CD4-positive, alpha-beta T cell treated with Interleukin-2 at 100 ng/mL for 4 hours (primary cell): ENCODE measurements around the gene NCF4.

Source experiments
- DNase-seq: peaks from one replicate; pipeline ENCODE4 v3.0.0-alpha.2; 2020; ENCODE audit warnings: low spot score

The NCF4 gene

DNA sequence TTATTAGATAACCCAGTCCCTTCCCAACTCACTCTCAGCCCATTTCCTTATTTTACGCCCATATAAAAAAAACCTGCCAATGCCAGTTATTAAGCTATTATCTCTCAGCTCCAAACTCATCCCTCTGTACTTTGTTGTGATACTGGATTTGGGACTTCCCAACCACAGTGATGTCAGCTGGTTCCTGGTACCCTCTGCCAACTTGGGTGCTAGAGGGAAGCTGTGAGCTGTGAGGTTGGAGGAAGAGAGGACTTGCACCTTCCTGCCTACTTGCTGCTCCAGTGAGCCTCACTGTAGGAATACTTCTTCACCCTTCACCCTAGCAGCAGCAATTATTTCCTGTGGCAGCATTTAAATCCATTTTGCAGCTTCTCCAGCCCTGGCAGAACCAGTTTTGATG, 33.5 kb downstream of the NCF4 start:
- no peak for DNase-seq

DNA sequence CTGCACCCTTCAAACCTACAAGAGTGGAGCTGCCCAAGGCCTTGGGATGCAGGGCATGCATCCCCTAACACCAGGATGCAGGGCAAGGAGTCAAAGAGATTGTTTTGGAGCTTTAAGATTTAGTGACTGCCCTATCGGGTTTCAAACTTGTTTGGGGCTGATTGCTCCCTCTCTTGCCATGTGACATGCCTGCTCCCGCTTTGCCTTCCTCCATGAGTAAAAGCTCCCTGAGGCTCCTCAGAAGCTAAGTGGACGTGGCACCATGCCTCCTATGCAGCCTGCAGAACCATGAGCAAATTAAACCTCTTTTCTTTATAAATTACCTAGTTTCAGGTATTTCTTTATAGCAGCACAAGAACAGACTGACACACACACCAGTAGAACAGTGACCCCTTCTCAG, 36.8 kb downstream of the NCF4 start:
- DNase-seq = no peak

GRCh38 chr22:36898690-36899089, 37.9 kb downstream of the NCF4 start:
- DNase-seq = no peak

GRCh38 chr22:36899498-36899897, 38.7 kb downstream of the NCF4 start:
- DNase-seq = no peak

GRCh38 chr22:36900225-36900624, 39.4 kb downstream of the NCF4 start:
- DNase-seq = no peak

GRCh38 chr22:36900880-36901279, 40.1 kb downstream of the NCF4 start:
- DNase-seq = no peak

DNA sequence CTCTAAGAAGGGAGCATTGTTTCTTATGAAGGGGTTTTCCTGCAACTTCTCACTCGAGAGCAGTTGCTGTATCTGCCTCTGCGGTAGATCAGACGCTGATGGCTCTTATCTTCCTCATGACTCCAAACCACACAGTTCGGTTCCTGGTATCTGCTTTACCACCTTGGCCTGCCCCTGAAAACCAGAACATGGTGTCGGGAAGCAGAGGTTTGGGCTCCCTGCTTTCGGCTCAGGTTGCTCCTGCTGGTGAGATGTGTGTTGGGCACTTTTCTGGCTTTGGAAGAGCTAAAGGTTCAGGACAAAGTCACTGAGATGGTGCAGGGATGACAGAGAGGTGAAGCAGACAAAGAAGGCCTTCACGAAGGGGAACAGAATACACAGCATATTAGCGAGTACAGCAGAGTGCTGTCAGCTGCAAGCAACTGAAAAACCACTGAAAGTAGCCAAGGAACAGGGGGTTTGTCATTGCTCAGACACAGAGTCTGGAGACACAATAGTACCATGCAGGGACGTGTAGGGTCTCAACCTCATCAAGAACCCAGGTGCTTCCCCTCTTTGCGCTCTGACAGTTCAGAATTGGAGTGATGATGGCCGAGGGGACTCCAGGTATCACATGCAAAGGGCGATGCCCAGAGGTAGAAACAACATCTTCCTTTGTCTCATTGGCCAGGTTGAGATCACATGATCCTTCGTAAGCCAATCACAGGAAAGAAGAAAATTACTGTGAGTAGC, 40.8 kb downstream of the NCF4 start:
- no peak for DNase-seq

DNA sequence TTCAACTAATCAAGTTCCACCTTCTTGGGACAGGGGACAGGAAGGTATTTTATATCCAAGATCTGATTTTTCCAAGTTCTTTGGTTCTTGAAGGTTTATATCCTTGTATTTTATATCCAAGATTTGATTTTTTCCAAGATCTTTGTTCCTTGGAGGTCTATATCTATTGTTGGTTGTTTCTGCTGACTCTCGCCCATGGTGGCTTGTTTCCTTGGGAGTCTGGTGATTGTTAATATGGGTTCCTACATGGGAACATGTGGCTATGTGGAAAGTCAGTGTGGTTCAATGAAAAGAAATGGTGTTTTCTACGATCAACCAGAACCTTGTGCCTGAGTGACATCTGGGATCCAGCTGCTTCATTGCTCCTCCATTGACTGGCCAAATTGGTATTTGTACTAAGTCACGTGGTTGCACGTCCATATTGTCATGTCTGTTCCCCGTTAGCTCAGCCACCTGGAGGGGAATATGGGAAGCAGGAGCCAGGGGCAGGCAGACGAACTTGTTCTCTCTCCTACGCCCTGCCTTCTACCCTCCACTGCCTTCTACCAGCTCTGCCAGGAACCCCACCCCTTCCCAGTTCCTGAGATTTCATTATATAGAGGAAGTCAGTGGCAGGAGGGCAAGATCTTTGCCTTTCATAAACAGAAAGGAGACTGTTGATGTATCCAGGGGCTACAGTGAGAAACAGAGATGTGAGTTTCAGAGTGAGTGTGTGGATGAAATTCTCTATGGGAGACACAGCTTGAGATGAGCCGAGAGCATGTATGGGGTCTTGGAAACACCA, 41.5 kb downstream of the NCF4 start:
- DNase-seq = no peak

DNA sequence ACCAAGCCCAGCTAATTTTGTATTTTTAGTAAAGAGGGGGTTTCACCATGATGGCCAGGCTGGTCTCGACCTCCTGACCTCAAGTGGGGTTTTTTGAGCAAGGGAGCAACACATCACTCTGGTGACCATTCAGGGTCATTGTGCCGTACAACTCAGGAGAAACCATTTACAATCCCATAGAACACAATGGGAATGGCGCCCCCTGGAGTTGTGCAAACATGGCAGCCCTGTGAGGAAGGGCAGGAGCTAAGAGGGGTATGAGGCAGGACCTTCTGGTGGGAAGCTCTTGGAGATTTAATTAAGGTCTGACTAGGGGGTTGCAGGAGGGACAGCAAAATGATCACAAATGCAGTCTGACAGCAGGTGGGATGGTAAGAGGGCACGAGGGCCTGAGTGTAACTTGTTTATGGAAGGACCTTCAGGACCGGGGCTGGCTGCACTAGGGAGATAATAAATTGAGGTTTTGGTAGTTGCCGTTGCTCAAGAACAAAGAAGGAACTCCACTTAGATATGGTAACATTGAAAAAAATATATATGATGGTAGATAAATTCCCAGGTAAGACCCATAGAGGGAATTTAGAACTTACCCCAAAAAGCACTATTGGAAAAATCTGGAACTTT, 43.6 kb downstream of the NCF4 start:
- DNase-seq = no peak

DNA sequence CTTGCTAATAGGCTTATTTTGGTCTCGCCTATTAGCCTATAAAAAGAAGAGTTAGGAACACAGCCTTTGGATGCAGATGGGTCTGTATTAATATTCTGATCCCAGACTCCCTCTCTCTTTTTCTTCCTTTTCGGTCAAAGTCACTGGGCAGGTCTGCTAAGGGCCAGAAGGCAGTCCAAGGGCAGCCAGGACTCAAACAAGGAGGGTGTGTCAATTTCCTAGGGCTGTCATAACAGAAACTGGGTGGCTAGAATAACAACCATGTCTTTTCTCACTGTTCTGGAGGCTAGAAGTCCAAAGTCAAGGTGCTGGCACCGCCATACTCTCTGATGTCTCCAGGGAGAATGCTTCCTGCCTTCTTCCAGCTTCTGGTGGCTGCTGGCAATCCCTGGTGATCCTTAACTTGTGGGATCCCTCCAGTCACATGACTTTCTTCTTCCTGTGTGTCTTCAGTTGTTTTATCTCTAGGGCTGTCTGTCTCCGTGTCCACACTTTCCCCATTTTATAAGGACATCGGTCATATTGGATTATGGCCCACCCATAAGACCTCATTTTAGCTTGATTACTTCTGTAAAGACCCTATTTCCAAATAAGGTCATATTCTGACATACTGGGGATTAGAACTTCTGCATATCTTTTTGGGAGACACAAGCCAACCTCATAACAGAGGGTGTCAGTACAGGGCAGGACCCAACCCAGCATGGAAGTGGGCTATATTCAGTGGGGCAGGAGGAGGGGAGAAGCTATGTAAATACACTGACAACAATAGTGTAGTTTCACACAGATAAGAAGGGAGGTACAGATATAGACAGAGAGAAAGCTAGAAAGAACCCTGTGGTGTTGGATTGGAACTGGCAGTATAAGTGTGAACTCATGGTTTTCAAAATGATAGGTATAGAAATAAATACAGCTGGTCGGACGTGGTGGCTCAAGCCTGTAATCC, 46.7 kb downstream of the NCF4 start:
- no peak for DNase-seq

- no peak for DNase-seq
Observed at GRCh38 chr22:36910461-36910860, 49.7 kb downstream of the NCF4 start.

DNA sequence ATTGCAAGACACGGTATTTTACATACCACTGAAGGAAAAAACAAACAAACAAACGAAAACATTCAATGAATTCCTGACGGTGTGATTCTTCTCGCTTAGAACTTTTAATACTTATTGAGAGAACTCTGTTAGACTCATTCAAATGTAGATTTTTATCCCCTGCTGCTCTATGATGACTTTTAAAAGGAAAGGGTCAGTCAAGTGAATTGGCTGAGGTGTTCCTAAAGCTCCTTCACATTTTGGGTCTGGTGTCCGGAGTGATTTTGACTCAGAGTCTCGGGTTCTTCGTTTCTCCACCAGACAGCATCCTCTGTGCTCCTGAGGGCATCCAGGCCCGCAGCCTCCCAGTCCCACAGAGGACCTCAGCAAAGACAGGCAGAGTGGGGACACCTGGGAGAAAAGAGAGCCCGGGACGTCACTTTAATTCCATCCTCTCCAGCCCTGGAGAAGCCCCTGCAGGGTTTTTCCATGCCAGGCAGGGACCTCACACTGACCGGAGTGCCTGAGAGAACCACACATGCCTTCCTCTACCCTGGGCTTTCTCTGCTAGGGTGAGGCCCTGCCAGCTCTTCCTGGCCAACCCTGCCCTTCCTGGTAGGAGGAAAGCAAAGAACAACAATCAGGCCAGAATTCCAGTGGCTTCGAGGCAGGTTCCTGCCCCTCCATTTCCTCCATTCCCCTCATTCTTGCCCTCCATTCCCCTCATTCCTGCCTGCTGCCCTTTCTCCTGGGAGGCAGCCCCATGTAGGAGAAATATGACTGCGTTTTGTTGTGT, 51.3 kb downstream of the NCF4 start:
- DNase-seq = no peak

- DNase-seq = no peak
Observed at GRCh38 chr22:36912694-36913426, 52.1 kb downstream of the NCF4 start.

GRCh38 chr22:36913427-36914389, 52.9 kb downstream of the NCF4 start, which contains the start of gene CSF2RB:
CSF2RB (plus strand) TSS chr22:36913628; CDS start chr22:36922208, 8,580 bp downstream.
- DNase-seq = peak; percentile 16

DNA sequence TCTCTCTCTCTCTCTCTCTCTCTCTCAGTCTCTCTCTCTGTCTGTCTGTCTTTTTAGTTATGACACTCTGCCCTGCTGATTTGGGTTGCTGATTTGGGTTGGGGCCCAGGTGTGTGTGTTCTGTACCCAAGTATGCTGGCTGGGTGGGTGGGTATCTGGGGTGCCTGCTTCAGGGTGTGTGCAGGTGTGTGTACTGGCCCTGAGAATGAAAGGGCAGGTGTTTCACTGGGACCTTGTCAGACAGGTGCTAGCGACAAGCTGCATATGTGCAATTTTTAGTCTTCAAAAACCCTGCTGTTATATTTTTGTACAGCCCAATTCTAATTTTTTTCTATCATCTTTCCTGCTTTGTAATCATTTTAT, 53.6 kb downstream of the NCF4 start:
- no peak for DNase-seq

GRCh38 chr22:36916034-36916433, 55.2 kb downstream of the NCF4 start:
- no peak for DNase-seq

DNA sequence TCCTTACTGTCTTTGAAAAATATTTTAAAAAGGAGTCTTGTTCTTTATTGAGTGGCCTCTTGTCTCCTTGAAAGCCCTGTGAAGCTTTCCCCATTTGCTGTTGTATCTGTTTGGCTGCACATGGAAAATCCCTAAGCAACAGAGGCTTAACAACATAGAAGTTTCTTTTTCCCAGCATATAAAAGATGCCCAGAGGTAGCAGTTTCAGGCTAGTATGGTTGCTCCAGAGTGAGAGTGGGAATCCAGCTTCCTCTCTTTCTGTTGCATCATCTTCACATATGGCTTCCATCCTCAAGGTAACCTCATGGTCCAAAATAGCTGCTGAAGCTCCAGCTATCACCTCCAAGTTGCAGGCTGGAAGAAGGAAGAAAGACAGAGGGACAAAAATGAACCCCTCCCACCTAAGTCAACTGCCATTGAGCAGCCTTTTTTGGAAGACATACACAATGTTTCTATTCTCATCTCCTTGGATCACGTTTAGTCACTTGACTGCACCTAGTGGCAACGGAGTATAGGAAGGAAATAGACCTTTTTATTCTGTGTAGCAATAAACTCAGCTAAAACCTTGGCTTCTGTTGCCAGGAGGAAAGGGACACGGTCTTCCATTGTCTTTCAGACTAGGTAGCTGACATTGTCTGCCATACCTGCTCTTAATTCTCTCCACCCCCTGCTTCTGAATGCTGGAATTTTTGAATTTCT, 57.9 kb downstream of the NCF4 start:
- DNase-seq = no peak

GRCh38 chr22:36921309-36922104, 60.7 kb downstream of the NCF4 start:
- DNase-seq = no peak
